Heart left ventricle (tissue), 16 donors: ENCODE data around the gene MAP1LC3B. TPM values are rescaled to one million over a fixed set of nuclear protein-coding genes. Genes with fewer than 3 reads are reported as not detected.

Source experiments
- ATAC-seq, 4 donors: fragments of 200-7000 bp; cut with Tn5 transposase; one replicate each; pipeline ENCODE4 v1.9.1; 2020 to 2022; ENCODE audit warnings: moderate library complexity in 4 of 4, mild to moderate bottlenecking in 3 of 4, moderate number of reproducible peaks in 1 of 4
- DNase-seq, 5 donors: peaks; one replicate each; pipeline ENCODE4 v3.0.0-alpha.2; 2020
- H3K27ac ChIP-seq, 12 donors: fragments of 200-600 bp; sonication (generic) in 4 of 12; one replicate each; pipeline versions ENCODE4 v1.5.0 to v1.8.0; 2016 to 2022; ENCODE audit warnings: mild to moderate bottlenecking in 2 of 12
- H3K27me3 ChIP-seq, 9 donors: fragments of 200-600 bp; sonication (generic) in 2 of 9; one replicate each; pipeline versions ENCODE4 v1.5.1 to v1.8.0; 2016 to 2022; ENCODE audit warnings: mild to moderate bottlenecking in 3 of 9
- H3K36me3 ChIP-seq, 9 donors: fragments of 200-600 bp; sonication (generic) in 2 of 9; one replicate each; pipeline versions ENCODE4 v1.5.0 to v1.8.0; 2018 to 2022; ENCODE audit warnings: mild to moderate bottlenecking in 2 of 9
- H3K4me1 ChIP-seq, 12 donors: fragments of 200-600 bp; sonication (generic) in 4 of 12; one replicate each; pipeline versions ENCODE4 v1.5.0 to v1.8.0; 2016 to 2022; ENCODE audit warnings: mild to moderate bottlenecking in 3 of 12
- H3K4me3 ChIP-seq, 12 donors: fragments of 200-600 bp; sonication (generic) in 4 of 12; one replicate each; pipeline versions ENCODE4 v1.5.0 to v1.8.0; 2017 to 2022; ENCODE audit warnings: mild to moderate bottlenecking in 9 of 12, moderate library complexity in 4 of 12
- H3K9me3 ChIP-seq, 12 donors: fragments of 200-600 bp; sonication (generic) in 4 of 12; one replicate each; pipeline versions ENCODE4 v1.5.0 to v1.8.0; 2016 to 2022; ENCODE audit warnings: mild to moderate bottlenecking in 1 of 12
- POLR2A ChIP-seq, 2 donors: fragments of 450-650 bp; IDR thresholded peaks; one replicate each; pipeline ENCODE4 v1.6.1; 2017; ENCODE audit warnings: antibody characterized with exemption in 2 of 2, mild to moderate bottlenecking in 2 of 2, moderate library complexity in 2 of 2
- WGBS, 4 donors: extraction: QIAGEN DNeasy Blood & Tissue Kit in 2 of 4; methylation state at CpG; one replicate each; pipeline versions ENCODE4 v1.1.5 to v1.1.7; 2013 to 2018; 5-methylcytosine and 5-hydroxymethylcytosine counted together
- intact Hi-C, 10 donors: fragments of 100-400 bp; cut with DNase I; formaldehyde crosslinking; loops; one replicate each; pipeline versions ENCODE4 v1.11.1 to v1.14.2; 2022
- long read RNA-seq, 3 donors: library from polyadenylated mRNA; unstranded; transcript quantifications; one replicate each; pipeline ENCODE4 v2.0.0, GENCODE V29; 2020 to 2021
- polyA plus RNA-seq, 2 donors: library from polyadenylated mRNA; stranded (reverse); fragments of 200-250 nt; gene quantifications; one replicate each; pipeline ENCODE4 v1.2.3, GENCODE V29; 2013
- total RNA-seq, 9 donors: library from RNA; depleted of rRNA in 2 of 9; stranded (reverse); fragments of >200 nt in 2 of 9; fragmentation: NEBNext Ultra II Directional in 3 of 9; extraction: Animal tissue kit (Norgen Biotek cat#: 25700) in 3 of 9; gene quantifications; one replicate each; pipeline versions ENCODE4 v1.1.0 to v1.2.4, GENCODE V29; 2016 to 2023
- TF ChIP-seq, protein P1 (sequence below), 12 donors: fragments of 200-600 bp; sonication (generic) in 4 of 12; IDR thresholded peaks; one replicate each; pipeline versions ENCODE4 v1.5.0 to v1.8.0; 2018 to 2022; ENCODE audit warnings: antibody characterized with exemption in 12 of 12, mild to moderate bottlenecking in 5 of 12
- donor health status: ischemic (EF 13 %, LVEDD 7.1; RV severe dilation, severe dysfunction).
- donor health status: healthy with polysubstance abuse.
- donor health status: DM: no; HTN: yes; CAD: no.
- donor health status: DM: no; HTN: no; CAD: no.
- donor health status: ischemic (EF 25% LVEDD 6.9; RV normal size, moderate dysfunction).
- donor health status: ischemic (EF 25% LVEDD 5.7; RV mildly dilated, moderate dysfunction).
- donor health status: healthy.
- donor health status: DM: yes; HTN: yes; CAD: no.
- donor health status: ischemic (EF 35%, LVEDD 5.7; RV mildly dilated, moderate dysfunction).
- donor health status: nonischemic (EF 11% LVEDD 7.7; RV severe dilation, severe dysfunction).
- donor health status: DM: yes; HTN: yes; CAD: no.
- donor health status: PGD.
- donor health status: ischemic (EF 29% LVEDD 5.4; RV normal size, mild dysfunction).
- donor health status: nonischemic (EF 23%, LVEDD 6.1; RV moderate dilation, normal function).

MAP1LC3B gene
- total RNA-seq: 100 to 1,000 TPM in 7 of 9 donors, 10 to 100 TPM in 2; 70.7 to 194 (median 116) TPM
- polyA plus RNA-seq: 100 to 1,000 TPM in 1 of 2 donors, 10 to 100 TPM in 1; 82.4 to 263 TPM
- long read RNA-seq, donor 1, transcript MAP1LC3B-201 (4 exons, 2,688 nt): major isoform, 355 of 388 reads
- long read RNA-seq, donor 1, partial matches to known transcripts: 0 of 388 reads
- long read RNA-seq, donor 1, other reads (novel, unspliced or antisense): 33 of 388 reads
- long read RNA-seq, donor 2, transcript MAP1LC3B-201 (4 exons, 2,688 nt): major isoform, 1,616 of 1,761 reads
- long read RNA-seq, donor 2, partial matches to known transcripts: 59 of 1,761 reads
- long read RNA-seq, donor 2, other reads (novel, unspliced or antisense): 85 of 1,761 reads
- long read RNA-seq, donor 3, transcript MAP1LC3B-201 (4 exons, 2,688 nt): major isoform, 361 of 399 reads
- long read RNA-seq, donor 3, partial matches to known transcripts: 19 of 399 reads
- long read RNA-seq, donor 3, other reads (novel, unspliced or antisense): 19 of 399 reads

DNA sequence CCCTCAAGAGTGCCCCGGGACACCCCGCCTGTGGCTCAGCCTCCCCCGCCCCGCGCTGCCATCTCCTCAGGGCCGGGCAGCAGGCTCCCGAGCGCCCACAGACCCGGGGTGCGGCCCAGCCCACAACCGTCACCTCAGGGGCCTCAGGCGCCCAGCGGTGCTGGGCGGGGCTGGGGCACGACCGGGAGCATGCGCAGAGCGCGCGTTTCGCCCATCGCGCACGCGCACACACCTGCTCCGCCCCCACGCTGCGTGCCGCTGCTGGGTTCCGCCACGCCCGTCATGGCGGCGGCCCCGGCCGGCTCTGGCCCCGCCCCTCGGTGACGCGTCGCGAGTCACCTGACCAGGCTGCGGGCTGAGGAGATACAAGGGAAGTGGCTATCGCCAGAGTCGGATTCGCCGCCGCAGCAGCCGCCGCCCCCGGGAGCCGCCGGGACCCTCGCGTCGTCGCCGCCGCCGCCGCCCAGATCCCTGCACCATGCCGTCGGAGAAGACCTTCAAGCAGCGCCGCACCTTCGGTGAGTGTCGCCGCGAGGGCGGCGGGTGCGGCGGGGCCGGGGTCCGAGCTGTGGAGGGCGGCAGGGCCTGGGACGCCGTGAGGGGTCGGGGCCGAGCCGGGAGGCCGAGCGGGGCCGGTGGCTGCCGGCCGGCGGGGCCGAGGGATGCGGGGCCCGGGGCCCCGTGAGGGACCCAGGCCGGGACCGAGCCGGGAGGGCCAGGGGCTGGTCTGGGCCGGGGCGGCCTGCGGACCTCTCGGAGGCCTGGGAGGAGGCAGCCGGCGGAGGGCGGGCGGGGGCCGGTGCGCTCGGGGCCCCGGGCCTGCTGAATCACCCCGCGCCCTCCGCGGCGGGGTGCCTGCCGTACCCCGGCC lies at the start of gene MAP1LC3B:
MAP1LC3B (plus strand) TSS at position 387 of the 871 bp plus-strand sequence; CDS start at position 479, 92 bp downstream.
- peak within 1 kb of the TSS; percentile 45 to 92 (median 80) for H3K4me3 ChIP-seq
- peaks cover 17 to 61% (median 45%) of the 10 kb centered on the region in 12 donors for H3K4me1 ChIP-seq
- TF ChIP-seq, protein P1, sequence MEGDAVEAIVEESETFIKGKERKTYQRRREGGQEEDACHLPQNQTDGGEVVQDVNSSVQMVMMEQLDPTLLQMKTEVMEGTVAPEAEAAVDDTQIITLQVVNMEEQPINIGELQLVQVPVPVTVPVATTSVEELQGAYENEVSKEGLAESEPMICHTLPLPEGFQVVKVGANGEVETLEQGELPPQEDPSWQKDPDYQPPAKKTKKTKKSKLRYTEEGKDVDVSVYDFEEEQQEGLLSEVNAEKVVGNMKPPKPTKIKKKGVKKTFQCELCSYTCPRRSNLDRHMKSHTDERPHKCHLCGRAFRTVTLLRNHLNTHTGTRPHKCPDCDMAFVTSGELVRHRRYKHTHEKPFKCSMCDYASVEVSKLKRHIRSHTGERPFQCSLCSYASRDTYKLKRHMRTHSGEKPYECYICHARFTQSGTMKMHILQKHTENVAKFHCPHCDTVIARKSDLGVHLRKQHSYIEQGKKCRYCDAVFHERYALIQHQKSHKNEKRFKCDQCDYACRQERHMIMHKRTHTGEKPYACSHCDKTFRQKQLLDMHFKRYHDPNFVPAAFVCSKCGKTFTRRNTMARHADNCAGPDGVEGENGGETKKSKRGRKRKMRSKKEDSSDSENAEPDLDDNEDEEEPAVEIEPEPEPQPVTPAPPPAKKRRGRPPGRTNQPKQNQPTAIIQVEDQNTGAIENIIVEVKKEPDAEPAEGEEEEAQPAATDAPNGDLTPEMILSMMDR (IDR thresholded peaks at IDR 0.05): no peak
- peak; percentile 81 to 99 for TF ChIP-seq POLR2A (IDR thresholded peaks at IDR 0.05)
- intact Hi-C loops: loop anchor here in 8 of 10 donors (1.0 to 10.0 kb wide), 11 partner anchors 75 to 827 kb away; partner anchors contain the start of genes C16orf95 (in 6 of the 8), KLHDC4 (in 5 of the 8) and FOXC2 (in 1 of the 8)
- H3K27me3 ChIP-seq: no peaks in the 10 kb centered on the region
- peak within 1 kb of the TSS; percentile 97 to 100 (median 100) for H3K27ac ChIP-seq
- peak; percentile 96 to 99 (median 97) for DNase-seq
- WGBS, 4 donors: 0 to 1% (median 0%) methylated on average over 35 to 113 of the region's 113 CpGs
- H3K9me3 ChIP-seq: no peaks in the 10 kb centered on the region
- no peaks in the 10 kb centered on the region for H3K36me3 ChIP-seq
- ATAC-seq: peak; percentile 75 to 94 (median 88)

DNA sequence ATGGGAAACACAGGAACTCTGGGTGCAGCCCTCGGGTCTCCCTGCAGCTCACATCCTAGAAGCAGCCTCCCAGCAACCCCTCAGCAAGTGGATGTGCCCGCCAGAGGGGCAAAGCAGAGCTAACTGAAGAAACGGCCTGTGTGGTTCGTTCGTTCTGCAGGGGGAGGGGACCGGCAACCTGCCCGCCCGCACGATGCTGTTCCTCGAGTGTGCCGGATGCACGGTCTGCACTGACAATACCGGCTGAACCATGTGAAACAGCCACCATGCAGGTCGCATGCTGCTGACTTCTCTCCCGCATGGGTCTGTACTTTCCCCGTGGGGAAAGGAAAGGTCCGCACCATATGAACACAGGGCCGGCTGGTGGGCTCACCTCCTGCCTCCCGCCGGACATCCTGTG lies 49.6 kb upstream of the MAP1LC3B start:
- 89 to 94% (median 92%) methylated on average over 11 to 20 of the region's 20 CpGs for WGBS, 4 donors
- intact Hi-C loops: no loop called here
- DNase-seq: no peak

DNA sequence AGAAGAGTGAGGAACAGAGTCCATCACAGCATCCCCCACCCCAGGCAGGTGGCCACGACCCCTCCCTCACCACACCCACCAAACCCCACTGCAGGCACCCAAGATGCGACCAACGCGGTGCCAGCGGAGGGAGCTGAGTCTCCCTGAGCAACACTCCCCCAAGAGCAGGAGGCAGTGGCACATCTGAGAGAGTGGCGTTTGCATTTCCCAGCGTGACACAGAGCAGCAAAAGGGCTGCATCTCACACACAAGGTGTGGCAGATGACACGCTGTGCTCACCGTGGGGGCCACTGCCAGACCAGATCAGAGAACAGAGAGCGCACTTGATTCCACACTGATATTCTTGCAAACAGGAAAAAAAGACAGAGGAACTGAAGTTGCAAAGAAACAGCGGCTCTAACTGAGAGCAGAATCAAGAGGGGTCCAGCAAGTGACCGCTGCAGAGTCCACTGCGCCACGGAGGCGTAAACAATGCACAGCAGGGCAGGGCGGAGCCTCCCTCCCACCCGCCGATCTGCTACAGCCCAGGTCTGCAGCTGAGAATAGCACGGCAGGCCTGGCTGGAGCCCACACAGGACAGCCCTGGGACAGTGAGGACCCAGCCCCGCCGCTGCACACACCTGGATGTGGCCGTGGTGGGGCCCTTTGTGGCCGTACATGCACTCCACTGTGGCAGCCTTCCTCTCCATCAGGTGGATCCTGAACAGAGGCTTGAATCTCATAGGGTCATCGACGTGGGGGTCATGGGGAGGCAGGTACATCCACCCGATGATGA lies 49.0 kb upstream of the MAP1LC3B start:
- TF ChIP-seq POLR2A (IDR thresholded peaks at IDR 0.05): no peak
- TF ChIP-seq, protein P1 (IDR thresholded peaks at IDR 0.05): no peak
- Histone ChIP-seq H3K4me3 (no peak overlapping the region), H3K9me3 (no peaks in the 10 kb centered on the region), H3K4me1 (peaks cover 0 to 23% (median 14%) of the 10 kb centered on the region in 12 donors), H3K27ac (no peak overlapping the region), H3K36me3 (peaks cover 5 to 80% (median 67%) of the 10 kb centered on the region in 9 donors), H3K27me3 (no peaks in the 10 kb centered on the region)
- ATAC-seq (no peak), DNase-seq (peak in 1 of 5 donors; percentile 20)
- intact Hi-C loops: no loop called here
- 80 to 84% (median 83%) methylated on average over 24 to 26 of the region's 26 CpGs for WGBS, 4 donors

More for the DNA sequence above, 49.6 kb upstream of the MAP1LC3B start:
- Histone ChIP-seq H3K9me3 (no peaks in the 10 kb centered on the region), H3K36me3 (peaks cover 5 to 82% (median 67%) of the 10 kb centered on the region in 9 donors), H3K27ac (no peak overlapping the region), H3K27me3 (no peaks in the 10 kb centered on the region), H3K4me1 (peaks cover 0 to 23% (median 14%) of the 10 kb centered on the region in 12 donors), H3K4me3 (no peak overlapping the region)
- no peak for ATAC-seq
- TF ChIP-seq, protein P1 (IDR thresholded peaks at IDR 0.05): no peak
- no peak for TF ChIP-seq POLR2A (IDR thresholded peaks at IDR 0.05)
